ENCODE results near the gene NLGN3.

- no peak for TF ChIP-seq CTCF (IDR thresholded peaks at IDR 0.05; ENCODE audit: borderline replicate concordance, extremely low read depth, low read length, poor library complexity, severe bottlenecking)
- no peak for TF ChIP-seq EZH2 (IDR thresholded peaks at IDR 0.05; ENCODE audit: borderline replicate concordance, low read depth, low read length, severe bottlenecking)
Observed at GRCh38 chrX:71098951-71099506, 45.6 kb upstream of the NLGN3 start.
